ENCODE measurements around the gene SOCS2.
"Not testable (repeated sequence)": the region's sequence is repeated elsewhere in the genome, so short reads cannot be mapped to it uniquely, and the experiment has no call there.

SOCS2 gene

GRCh38 chr12:93593843-93594242 is 21.4 kb downstream of the SOCS2 start:
- DNase-seq (ENCODE audit: low read depth in 2 of 2) = no peak

GRCh38 chr12:93594766-93595311 is 22.4 kb downstream of the SOCS2 start:
- no peak for DNase-seq (ENCODE audit: low read depth in 2 of 2)

GRCh38 chr12:93595351-93595750 is 22.9 kb downstream of the SOCS2 start:
- no peak for DNase-seq (ENCODE audit: low read depth in 2 of 2)

- no peak for DNase-seq (ENCODE audit: low read depth in 2 of 2)
These were observed 25.1 kb downstream of the SOCS2 start for GRCh38 chr12:93597608-93598007.

- no peak for DNase-seq (ENCODE audit: low read depth in 2 of 2)
These were observed 26.7 kb downstream of the SOCS2 start for GRCh38 chr12:93599192-93599591.

GRCh38 chr12:93601591-93601990 is 29.1 kb downstream of the SOCS2 start:
- no peak for DNase-seq (ENCODE audit: low read depth in 2 of 2)

GRCh38 chr12:93602897-93603668 is 30.6 kb downstream of the SOCS2 start:
- no peak for DNase-seq (ENCODE audit: low read depth in 2 of 2)

- DNase-seq (ENCODE audit: low read depth in 2 of 2) = no peak
These were observed 31.3 kb downstream of the SOCS2 start for GRCh38 chr12:93603762-93604161.

GRCh38 chr12:93608313-93608712 is 35.8 kb downstream of the SOCS2 start:
- no peak for DNase-seq (ENCODE audit: low read depth in 2 of 2)

DNA sequence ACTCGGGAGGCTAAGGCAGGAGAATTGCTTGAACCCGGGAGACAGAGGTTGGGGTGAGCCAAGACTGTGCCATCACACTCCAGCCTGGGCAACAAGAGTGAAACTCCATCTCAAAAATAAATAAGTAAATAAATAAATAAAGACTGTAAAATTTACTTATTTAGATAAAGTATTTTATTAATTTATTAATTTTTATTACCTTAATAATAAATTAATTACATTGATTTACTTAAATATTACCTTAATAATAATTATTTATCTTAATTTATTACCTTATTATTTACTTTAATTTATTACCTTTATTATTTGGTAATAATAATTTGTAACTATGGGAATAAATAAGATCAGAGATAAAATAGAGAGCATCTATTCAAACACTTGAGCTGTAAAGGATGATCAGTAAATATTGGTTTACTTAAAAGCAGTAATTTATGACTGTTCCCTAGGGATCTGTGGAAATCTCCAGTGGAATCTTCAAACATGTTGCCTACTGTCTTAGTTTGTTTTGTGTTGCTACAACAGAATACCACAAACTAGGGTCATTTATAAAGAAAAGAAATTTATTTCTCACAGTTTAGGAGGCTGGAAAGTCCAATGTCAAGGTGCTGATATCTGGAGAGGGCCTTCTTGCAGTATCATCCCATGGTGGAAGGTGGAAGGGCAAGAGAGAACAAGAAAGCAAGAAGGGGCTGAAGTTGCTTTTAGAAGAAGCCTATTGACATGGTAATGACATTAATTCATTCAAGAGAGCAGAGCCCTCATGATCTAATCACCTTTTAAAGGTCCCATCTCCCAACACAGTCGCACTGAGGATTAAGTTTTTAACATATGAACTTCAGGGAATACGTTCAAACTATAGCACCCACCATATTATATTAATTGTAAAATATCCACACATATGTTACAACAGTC is 37.1 kb downstream of the SOCS2 start:
- DNase-seq (ENCODE audit: low read depth in 2 of 2) = no peak

GRCh38 chr12:93612776-93613175 is 40.3 kb downstream of the SOCS2 start:
- DNase-seq (ENCODE audit: low read depth in 2 of 2) = no peak

- DNase-seq (ENCODE audit: low read depth in 2 of 2) = no peak
These were observed 42.6 kb downstream of the SOCS2 start for GRCh38 chr12:93614917-93615596.

- no peak for DNase-seq (ENCODE audit: low read depth in 2 of 2)
These were observed 44.2 kb downstream of the SOCS2 start for GRCh38 chr12:93616584-93617101.

GRCh38 chr12:93618891-93619410 is 46.5 kb downstream of the SOCS2 start:
- DNase-seq (ENCODE audit: low read depth in 2 of 2) = no peak

GRCh38 chr12:93621986-93622385 is 49.5 kb downstream of the SOCS2 start:
- DNase-seq (ENCODE audit: low read depth in 2 of 2) = no peak

DNA sequence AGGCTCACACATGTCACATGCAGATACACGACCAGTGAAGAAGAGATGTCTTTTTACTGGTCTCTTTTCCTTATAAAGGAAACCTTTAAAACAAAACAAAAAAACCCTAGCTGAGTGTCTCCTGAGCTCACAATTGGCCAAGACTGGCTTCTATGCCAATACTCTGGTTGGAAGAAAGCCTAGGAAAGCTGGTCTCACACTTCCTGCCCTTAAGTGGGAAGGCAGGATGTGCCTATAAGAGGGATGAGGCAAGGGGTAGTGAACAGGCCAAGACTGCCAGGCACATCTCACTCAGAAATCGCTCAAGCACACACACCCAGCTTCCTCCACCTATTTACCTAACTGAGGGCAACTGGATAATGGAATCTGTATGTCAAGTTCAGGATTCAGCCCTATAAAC is 50.0 kb downstream of the SOCS2 start:
- DNase-seq (ENCODE audit: low read depth in 2 of 2) = no peak

- DNase-seq (ENCODE audit: low read depth in 2 of 2) = no peak
These were observed 52.3 kb downstream of the SOCS2 start for GRCh38 chr12:93624595-93625294.

GRCh38 chr12:93625295-93625645 is 52.8 kb downstream of the SOCS2 start:
- DNase-seq (ENCODE audit: low read depth in 2 of 2) = not testable (repeated sequence)

DNA sequence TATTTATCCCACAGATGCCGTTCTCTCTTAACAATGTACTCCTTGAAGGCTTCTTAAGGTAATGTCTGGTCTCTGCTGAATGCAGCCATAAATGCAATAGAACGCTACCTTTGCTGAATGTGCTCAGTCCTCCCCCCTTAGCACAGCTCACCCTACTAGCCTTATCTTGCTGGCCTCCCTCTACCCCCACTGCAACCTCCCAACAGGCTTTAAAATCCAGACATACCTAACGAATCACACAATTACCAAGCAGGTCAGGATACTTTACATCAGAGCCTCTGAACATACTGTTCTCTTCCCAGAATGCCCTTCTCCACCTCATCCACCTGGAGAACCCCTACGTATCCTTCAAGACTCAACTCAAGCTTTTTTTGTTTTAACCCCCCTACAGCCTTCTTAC is 53.7 kb downstream of the SOCS2 start:
- no peak for DNase-seq (ENCODE audit: low read depth in 2 of 2)
